ENCODE results near the gene EPB41L3.

Gene EPB41L3

DNA sequence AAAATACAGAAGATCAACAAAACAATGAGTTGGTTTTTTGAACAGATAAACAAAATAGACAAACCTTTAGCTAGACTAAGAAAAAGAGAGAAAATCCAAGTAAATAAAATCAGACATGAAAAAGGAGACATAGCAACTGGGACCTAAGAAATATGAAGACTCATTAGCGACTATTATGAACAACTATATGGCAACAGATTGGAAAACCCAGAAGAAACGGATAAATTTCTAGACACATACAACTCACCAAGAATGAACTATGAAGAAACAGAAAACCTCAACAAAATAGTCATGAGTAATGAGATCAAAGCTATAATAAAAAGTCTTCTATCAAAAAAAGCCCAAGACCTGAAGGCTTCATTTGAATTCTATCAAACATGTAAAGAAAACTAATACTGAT is 59.3 kb downstream of the EPB41L3 start:
- DNase-seq (ENCODE audit: low spot score) = no peak
- TF ChIP-seq, protein P1, sequence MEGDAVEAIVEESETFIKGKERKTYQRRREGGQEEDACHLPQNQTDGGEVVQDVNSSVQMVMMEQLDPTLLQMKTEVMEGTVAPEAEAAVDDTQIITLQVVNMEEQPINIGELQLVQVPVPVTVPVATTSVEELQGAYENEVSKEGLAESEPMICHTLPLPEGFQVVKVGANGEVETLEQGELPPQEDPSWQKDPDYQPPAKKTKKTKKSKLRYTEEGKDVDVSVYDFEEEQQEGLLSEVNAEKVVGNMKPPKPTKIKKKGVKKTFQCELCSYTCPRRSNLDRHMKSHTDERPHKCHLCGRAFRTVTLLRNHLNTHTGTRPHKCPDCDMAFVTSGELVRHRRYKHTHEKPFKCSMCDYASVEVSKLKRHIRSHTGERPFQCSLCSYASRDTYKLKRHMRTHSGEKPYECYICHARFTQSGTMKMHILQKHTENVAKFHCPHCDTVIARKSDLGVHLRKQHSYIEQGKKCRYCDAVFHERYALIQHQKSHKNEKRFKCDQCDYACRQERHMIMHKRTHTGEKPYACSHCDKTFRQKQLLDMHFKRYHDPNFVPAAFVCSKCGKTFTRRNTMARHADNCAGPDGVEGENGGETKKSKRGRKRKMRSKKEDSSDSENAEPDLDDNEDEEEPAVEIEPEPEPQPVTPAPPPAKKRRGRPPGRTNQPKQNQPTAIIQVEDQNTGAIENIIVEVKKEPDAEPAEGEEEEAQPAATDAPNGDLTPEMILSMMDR (IDR thresholded peaks at IDR 0.05) = no peak
- Histone ChIP-seq H3K4me3 (no peak overlapping the region), H3K27ac (no peak overlapping the region)

DNA sequence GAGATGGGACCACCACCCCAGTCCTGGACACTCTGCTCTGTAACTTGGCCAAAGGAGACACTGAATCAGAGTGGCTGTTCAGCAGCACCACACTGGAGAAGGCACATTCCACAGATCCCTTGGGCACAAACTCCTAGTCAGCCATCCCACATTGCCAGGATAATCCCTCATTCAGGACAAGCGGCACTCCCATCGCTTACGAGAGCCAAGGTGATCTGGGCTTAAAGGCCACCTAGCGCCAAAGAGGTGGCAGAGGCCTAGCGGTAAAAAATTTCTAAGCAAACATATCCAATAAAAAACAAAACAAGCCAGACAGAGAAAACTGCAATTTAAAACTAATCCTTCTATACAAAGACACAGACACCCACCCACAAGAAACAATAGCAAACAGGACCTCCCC is 62.2 kb downstream of the EPB41L3 start:
- Histone ChIP-seq H3K4me3 (no peak overlapping the region), H3K27ac (no peak overlapping the region)
- TF ChIP-seq, protein P1 (IDR thresholded peaks at IDR 0.05) = no peak
- no peak for DNase-seq (ENCODE audit: low spot score)

DNA sequence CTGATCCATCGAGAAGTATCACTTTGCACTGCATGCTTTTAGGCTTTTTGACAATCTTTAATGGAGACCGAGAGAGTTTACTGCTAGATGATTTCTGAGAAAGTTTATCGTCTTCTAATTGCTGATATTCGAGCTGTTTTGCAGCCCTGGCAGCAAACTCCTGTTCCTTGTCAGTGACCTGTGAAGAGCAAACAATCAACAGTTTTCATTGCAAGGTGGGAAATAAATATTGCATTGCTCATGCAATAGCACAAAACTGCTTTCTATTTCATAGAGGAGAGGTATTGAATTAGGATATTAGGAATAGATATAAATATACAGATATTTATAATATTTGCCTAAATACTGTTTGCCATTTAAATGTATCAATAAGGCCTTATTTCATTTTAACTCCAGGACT is 65.5 kb downstream of the EPB41L3 start:
- no peak for DNase-seq (ENCODE audit: low spot score)
- no peak overlapping the region for H3K4me3 ChIP-seq
- no peak overlapping the region for H3K27ac ChIP-seq
- TF ChIP-seq, protein P1 (IDR thresholded peaks at IDR 0.05) = no peak

DNA sequence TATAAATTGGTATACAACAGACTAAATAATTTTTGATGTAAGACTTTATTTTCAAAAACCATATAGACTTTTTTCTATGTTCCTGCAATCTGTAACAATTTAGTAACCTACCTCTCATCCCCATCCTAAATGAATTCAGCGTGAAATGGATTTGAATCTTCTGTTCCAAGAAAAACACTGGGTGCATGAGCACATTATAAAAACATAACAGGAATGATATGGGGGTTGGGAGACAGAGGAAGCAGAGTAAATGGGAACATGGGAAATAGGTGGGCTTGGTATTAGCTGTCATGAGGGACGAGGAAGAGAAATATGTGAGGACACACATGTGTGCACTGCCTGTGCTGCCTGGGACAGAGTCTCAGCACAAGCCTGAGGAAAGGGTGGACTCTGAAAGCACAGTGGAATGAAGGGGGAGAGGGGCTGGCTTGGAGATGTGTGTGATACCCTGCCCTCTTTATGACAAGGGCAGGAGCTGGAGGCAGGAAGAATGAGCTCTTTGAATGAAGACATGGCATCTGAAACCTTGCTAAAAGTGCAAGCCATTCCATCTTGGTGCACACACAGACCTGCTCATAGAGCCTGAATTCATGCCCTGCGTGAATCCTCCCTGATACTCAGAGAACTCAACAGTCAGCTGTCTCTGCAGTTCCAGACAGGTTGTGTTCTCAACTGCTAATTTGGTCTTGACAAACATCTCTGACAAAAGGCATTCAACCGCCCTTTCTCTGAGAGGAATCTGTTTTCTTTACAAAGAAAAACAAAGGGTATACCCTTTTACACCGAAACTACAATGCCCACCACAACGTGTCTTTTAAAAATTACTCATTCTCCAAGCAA is 66.6 kb downstream of the EPB41L3 start:
- H3K27ac ChIP-seq = no peak overlapping the region
- no peak for DNase-seq (ENCODE audit: low spot score)
- TF ChIP-seq, protein P1 (IDR thresholded peaks at IDR 0.05) = no peak

DNA sequence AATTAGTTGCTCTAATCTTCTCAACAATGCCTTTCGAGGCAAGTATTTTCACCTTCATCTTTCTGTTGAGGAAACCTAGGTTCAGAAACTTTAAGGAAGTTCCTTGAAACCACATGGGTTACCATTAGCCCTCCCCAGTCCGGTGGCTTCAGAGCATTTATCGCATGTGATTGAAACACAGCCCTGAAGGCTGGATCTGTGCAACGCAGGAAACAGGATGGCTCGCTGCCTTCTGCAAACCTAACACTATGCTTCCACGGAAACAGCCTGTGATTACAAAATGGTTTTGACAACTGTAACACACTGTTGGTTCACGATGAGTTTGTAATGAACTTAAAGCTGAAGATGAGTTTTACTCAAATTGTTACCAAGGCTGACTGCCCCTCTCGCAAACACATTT is 68.5 kb downstream of the EPB41L3 start:
- DNase-seq (ENCODE audit: low spot score) = no peak
- TF ChIP-seq, protein P1 (IDR thresholded peaks at IDR 0.05) = no peak
- Histone ChIP-seq H3K4me3 (no peak overlapping the region), H3K27ac (no peak overlapping the region)

More for the DNA sequence above, 66.6 kb downstream of the EPB41L3 start:
- H3K4me3 ChIP-seq = no peak overlapping the region

DNA sequence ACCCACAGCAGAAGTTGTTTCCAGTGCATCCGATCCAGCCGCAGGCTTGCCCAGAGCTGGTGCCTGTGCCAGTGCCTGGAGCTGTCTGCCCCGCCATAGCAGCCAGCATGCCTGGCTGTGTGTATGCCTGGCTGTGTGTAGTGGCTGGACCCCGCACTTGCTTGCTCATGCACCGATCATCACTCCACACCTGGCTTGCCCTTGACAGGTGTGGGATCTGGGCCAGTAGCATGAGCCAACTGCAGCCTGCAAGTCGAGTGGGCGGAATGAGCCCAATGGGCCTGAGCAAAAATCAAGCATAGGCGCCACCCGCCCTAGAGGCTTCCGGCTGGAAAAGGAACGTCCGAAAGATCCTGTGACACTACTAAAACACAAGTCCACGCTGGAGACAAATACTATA is 74.5 kb downstream of the EPB41L3 start:
- no peak overlapping the region for H3K27ac ChIP-seq
- TF ChIP-seq, protein P1 (IDR thresholded peaks at IDR 0.05) = no peak
- no peak for DNase-seq (ENCODE audit: low spot score)
- no peak overlapping the region for H3K4me3 ChIP-seq

DNA sequence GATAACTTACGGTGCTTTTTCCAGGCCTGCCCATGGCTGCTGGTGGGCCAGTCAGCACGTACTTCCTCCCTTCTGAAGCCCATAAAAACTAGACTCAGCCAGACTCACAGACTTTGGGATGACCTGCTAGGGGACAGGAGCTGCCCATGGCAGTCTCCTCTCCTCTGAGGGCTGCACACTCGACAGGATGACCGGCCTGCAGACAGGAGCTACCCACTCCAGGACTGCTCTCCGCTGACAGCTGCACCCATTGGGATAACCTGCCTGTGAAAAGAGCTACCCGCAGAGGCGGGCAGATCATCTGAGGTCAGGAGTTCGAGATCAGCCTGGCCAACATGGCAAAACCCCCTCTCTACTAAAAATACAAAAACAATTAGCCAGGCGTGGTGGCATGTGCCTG is 75.4 kb downstream of the EPB41L3 start:
- H3K4me3 ChIP-seq = no peak overlapping the region
- no peak for DNase-seq (ENCODE audit: low spot score)
- TF ChIP-seq, protein P1 (IDR thresholded peaks at IDR 0.05) = no peak
- no peak overlapping the region for H3K27ac ChIP-seq
